Measurements from ENCODE around the gene CFAP206. TPM values are rescaled to one million over a fixed set of nuclear protein-coding genes. Genes with fewer than 3 reads are reported as not detected.

The CFAP206 gene
- total RNA-seq, 1 donor from 2014 or later = not detected

DNA sequence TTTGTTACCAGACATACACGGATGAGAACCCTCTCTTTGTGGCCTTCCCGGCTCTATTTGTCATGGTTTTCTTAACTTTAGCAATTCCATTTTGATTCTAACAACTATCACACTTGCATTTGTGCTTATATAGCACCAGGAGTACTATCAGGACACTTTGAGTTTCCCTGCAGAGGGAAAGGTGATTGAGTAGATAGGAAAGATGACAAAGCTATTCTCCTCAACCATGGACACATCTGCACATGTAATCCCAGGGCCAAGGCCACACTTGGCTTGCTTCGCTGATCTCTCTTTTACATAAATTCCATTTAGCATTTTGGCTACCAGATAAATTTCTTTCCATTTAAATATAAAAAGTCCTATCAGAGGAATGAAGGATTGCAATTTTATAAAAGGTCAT lies 23.3 kb upstream of the CFAP206 start:
- TF ChIP-seq POLR2A (IDR thresholded peaks at IDR 0.05) = no peak
- TF ChIP-seq POLR2AphosphoS5 (IDR thresholded peaks at IDR 0.05; ENCODE audit: insufficient read depth in 1 of 2, low read depth in 1 of 2) = no peak
- TF ChIP-seq, protein P1, sequence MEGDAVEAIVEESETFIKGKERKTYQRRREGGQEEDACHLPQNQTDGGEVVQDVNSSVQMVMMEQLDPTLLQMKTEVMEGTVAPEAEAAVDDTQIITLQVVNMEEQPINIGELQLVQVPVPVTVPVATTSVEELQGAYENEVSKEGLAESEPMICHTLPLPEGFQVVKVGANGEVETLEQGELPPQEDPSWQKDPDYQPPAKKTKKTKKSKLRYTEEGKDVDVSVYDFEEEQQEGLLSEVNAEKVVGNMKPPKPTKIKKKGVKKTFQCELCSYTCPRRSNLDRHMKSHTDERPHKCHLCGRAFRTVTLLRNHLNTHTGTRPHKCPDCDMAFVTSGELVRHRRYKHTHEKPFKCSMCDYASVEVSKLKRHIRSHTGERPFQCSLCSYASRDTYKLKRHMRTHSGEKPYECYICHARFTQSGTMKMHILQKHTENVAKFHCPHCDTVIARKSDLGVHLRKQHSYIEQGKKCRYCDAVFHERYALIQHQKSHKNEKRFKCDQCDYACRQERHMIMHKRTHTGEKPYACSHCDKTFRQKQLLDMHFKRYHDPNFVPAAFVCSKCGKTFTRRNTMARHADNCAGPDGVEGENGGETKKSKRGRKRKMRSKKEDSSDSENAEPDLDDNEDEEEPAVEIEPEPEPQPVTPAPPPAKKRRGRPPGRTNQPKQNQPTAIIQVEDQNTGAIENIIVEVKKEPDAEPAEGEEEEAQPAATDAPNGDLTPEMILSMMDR (IDR thresholded peaks at IDR 0.05) = no peak
- no peak overlapping the region for H3K27ac ChIP-seq
- no peak overlapping the region for H3K4me3 ChIP-seq
- intact Hi-C loops (cut with DNase I) = no loop called here
- H3K4me1 ChIP-seq = no peaks in the 10 kb centered on the region
- no peak for DNase-seq (ENCODE audit: extremely low spot score in 2 of 2)
- H3K9me3 ChIP-seq = no peaks in the 10 kb centered on the region
- no peaks in the 10 kb centered on the region for H3K36me3 ChIP-seq
- no peaks in the 10 kb centered on the region for H3K27me3 ChIP-seq

DNA sequence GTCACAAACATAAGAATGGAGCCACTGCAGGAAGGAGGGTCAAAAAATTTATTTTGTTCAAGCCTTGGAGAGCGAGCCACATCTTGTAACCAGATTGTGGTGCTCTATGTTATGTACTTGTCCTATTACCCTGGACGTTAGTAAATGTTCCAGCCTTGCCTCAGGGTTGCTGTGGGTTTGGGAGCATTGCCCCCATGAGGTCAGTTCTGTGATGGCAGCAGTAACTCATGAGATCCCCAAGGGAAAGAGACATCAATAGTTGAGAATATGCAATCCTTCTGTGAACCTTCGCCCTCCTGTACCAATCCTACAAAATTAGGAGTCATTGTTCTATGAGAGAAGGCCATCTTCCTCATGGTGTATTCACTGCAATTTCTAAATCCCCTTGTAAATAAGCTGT lies 16.4 kb upstream of the CFAP206 start:
- Histone ChIP-seq H3K4me1 (no peaks in the 10 kb centered on the region), H3K4me3 (no peak overlapping the region), H3K27me3 (no peaks in the 10 kb centered on the region), H3K27ac (no peak overlapping the region), H3K9me3 (no peaks in the 10 kb centered on the region), H3K36me3 (no peaks in the 10 kb centered on the region)
- TF ChIP-seq POLR2AphosphoS5 (IDR thresholded peaks at IDR 0.05; ENCODE audit: insufficient read depth in 1 of 2, low read depth in 1 of 2) (no peak), POLR2A (IDR thresholded peaks at IDR 0.05) (no peak)
- no peak for DNase-seq (ENCODE audit: extremely low spot score in 2 of 2)
- intact Hi-C loops (cut with DNase I) = no loop called here

DNA sequence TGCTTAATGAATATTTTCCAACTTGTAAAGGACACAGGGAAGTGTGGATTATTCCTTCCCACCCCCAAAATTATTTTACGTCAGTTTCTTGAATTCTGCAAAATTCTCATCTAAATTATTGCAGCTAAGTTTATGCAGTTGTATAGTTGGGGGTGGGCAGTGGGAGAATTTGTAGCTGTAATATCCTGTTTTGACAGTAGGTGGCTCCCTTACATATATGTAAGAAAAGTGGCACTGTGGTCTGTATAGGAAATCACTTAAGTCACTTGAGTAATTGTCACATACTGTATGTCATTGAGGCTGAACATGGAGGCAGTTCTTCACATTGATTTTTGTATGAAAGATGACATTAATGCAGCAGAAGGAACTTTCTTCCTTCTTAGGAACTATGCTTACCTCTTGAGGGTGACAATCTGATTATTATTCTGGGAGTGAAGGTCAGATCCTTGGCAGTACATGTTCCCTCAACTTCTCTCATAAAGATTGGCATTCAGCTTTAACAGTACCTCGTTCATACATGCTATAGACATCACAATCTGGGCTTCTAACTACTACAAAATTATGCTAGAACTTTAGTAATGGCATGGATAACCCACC lies 14.6 kb upstream of the CFAP206 start:
- Histone ChIP-seq H3K9me3 (no peaks in the 10 kb centered on the region), H3K27me3 (no peaks in the 10 kb centered on the region), H3K4me3 (no peak overlapping the region), H3K4me1 (no peaks in the 10 kb centered on the region), H3K27ac (no peak overlapping the region), H3K36me3 (no peaks in the 10 kb centered on the region)
- intact Hi-C loops (cut with DNase I) = no loop called here
- TF ChIP-seq POLR2A (IDR thresholded peaks at IDR 0.05) = no peak
- TF ChIP-seq POLR2AphosphoS5 (IDR thresholded peaks at IDR 0.05; ENCODE audit: insufficient read depth in 1 of 2, low read depth in 1 of 2) = no peak
- TF ChIP-seq, protein P1 (IDR thresholded peaks at IDR 0.05) = peak; percentile 32 to 75 (median 53)
- no peak for DNase-seq (ENCODE audit: extremely low spot score in 2 of 2)

DNA sequence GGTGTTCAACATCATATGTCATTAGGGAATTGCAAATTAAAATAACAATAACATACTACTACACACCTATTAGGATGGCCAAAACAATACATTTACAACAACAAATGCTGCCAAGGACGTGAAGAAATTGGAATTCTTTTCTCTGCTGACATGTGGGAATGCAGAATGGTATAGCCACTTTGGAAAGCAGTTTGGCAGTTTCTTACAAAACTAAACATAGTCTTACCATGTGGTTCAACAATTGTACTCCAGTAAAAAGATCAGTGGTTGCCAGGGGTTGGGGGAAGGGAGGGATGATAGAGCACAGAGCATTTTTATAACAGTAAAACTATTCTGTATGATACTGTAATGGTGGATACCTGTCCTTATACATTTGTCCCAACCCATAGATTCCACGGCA lies 12.3 kb upstream of the CFAP206 start:
- H3K4me3 ChIP-seq = no peak overlapping the region
- H3K27me3 ChIP-seq = no peaks in the 10 kb centered on the region
- intact Hi-C loops (cut with DNase I) = no loop called here
- no peaks in the 10 kb centered on the region for H3K36me3 ChIP-seq
- H3K4me1 ChIP-seq = no peaks in the 10 kb centered on the region
- no peaks in the 10 kb centered on the region for H3K9me3 ChIP-seq
- H3K27ac ChIP-seq = no peak overlapping the region
- TF ChIP-seq POLR2A (IDR thresholded peaks at IDR 0.05) (no peak), POLR2AphosphoS5 (IDR thresholded peaks at IDR 0.05; ENCODE audit: insufficient read depth in 1 of 2, low read depth in 1 of 2) (no peak)
- TF ChIP-seq, protein P1 (IDR thresholded peaks at IDR 0.05) = no peak
- DNase-seq (ENCODE audit: extremely low spot score in 2 of 2) = no peak

- Histone ChIP-seq H3K9me3 (no peaks in the 10 kb centered on the region), H3K27ac (no peak overlapping the region), H3K36me3 (no peaks in the 10 kb centered on the region), H3K4me1 (no peaks in the 10 kb centered on the region), H3K27me3 (no peaks in the 10 kb centered on the region), H3K4me3 (no peak overlapping the region)
- TF ChIP-seq POLR2AphosphoS5 (IDR thresholded peaks at IDR 0.05; ENCODE audit: insufficient read depth in 1 of 2, low read depth in 1 of 2) = no peak
- TF ChIP-seq, protein P1 (IDR thresholded peaks at IDR 0.05) = no peak
- no peak for TF ChIP-seq POLR2A (IDR thresholded peaks at IDR 0.05)
- DNase-seq (ENCODE audit: extremely low spot score in 2 of 2) = no peak
- intact Hi-C loops (cut with DNase I) = no loop called here
These were observed 11.0 kb upstream of the CFAP206 start for GRCh38 chr6:87396595-87397392.

Data from vagina (tissue), 2 donors.